Nucleus accumbens (tissue), 56 donors: ENCODE measurements around the gene SPESP1.

ENCODE experiments used
- DNase-seq, 56 donors: peaks; one replicate each; lab custom pipeline; 2025; lab: John Stamatoyannopoulos, UW

Gene SPESP1

GRCh38 chr15:68930268-68931022, at the start of gene SPESP1:
Gene SPESP1, plus strand, starts transcription at chr15:68930525. Its CDS starts 129 bp downstream, at chr15:68930654.
- DNase-seq, result peak in 27 of 56 donors; percentile 3 to 53 (median 10)

- no peak for DNase-seq
Observed at GRCh38 chr15:68885070-68885469, 45.3 kb upstream of the SPESP1 start.

GRCh38 chr15:68887120-68887519, 43.2 kb upstream of the SPESP1 start:
- no peak for DNase-seq

GRCh38 chr15:68887819-68888218, 42.5 kb upstream of the SPESP1 start:
- DNase-seq, result no peak

- DNase-seq, result no peak
Observed at GRCh38 chr15:68888419-68888818, 41.9 kb upstream of the SPESP1 start.

- no peak for DNase-seq
Observed at GRCh38 chr15:68894208-68894607, 36.1 kb upstream of the SPESP1 start.

GRCh38 chr15:68896178-68896577, 34.1 kb upstream of the SPESP1 start:
- no peak for DNase-seq

- DNase-seq, result no peak
Observed at GRCh38 chr15:68897016-68897415, 33.3 kb upstream of the SPESP1 start.

- DNase-seq, result no peak
Observed at GRCh38 chr15:68900027-68900426, 30.3 kb upstream of the SPESP1 start.

- no peak for DNase-seq
Observed at GRCh38 chr15:68907396-68907923, 22.9 kb upstream of the SPESP1 start.

- no peak for DNase-seq
Observed at GRCh38 chr15:68909601-68910100, 20.7 kb upstream of the SPESP1 start.

- no peak for DNase-seq
Observed at GRCh38 chr15:68910341-68910740, 20.0 kb upstream of the SPESP1 start.

- DNase-seq, result no peak
Observed at GRCh38 chr15:68910816-68911215, 19.5 kb upstream of the SPESP1 start.

- DNase-seq, result no peak
Observed at GRCh38 chr15:68921926-68922325, 8.4 kb upstream of the SPESP1 start.

GRCh38 chr15:68924866-68925560, 5.3 kb upstream of the SPESP1 start:
- DNase-seq, result peak in 50 of 56 donors; percentile 6 to 90 (median 59)

GRCh38 chr15:68933001-68933400, 2.7 kb downstream of the SPESP1 start:
- no peak for DNase-seq

- DNase-seq, result no peak
Observed at GRCh38 chr15:68934341-68934740, 4.0 kb downstream of the SPESP1 start.

- DNase-seq, result no peak
Observed at GRCh38 chr15:68935400-68935937, 5.1 kb downstream of the SPESP1 start.

GRCh38 chr15:68939501-68939900, 9.2 kb downstream of the SPESP1 start:
- DNase-seq, result peak in 9 of 56 donors; percentile 0 to 41 (median 8)

GRCh38 chr15:68951813-68952212, 21.5 kb downstream of the SPESP1 start:
- no peak for DNase-seq

GRCh38 chr15:68957696-68958095, 27.4 kb downstream of the SPESP1 start:
- DNase-seq, result no peak
